Muscle layer of duodenum (tissue), 2 donors: ENCODE results near the gene PRSS27.
A peak's percentile ranks its signal among the peaks of the same experiment; 100 is the strongest.
"Not testable (repeated sequence)": the region's sequence is repeated elsewhere in the genome, so short reads cannot be mapped to it uniquely, and the experiment has no call there.

Experiments
- H3K27ac ChIP-seq: one replicate; pipeline ENCODE4 v1.7.0; 2013; ENCODE audit warnings: mild to moderate bottlenecking, low read length
- H3K27me3 ChIP-seq: one replicate; pipeline ENCODE4 v1.7.0; 2013; ENCODE audit warnings: low read depth, mild to moderate bottlenecking, control low read depth, low read length
- H3K36me3 ChIP-seq, 2 donors: one replicate each; pipeline ENCODE4 v1.7.0; 2013; ENCODE audit warnings: low read length in 2 of 2, control low read depth in 1 of 2, mild to moderate bottlenecking in 1 of 2; ENCODE audit not compliant: insufficient read depth in 2 of 2, control insufficient read depth in 1 of 2
- H3K4me1 ChIP-seq, 2 donors: one replicate each; pipeline ENCODE4 v1.7.0; 2013; ENCODE audit warnings: low read length in 2 of 2, mild to moderate bottlenecking in 2 of 2, control low read depth in 1 of 2, moderate library complexity in 1 of 2; ENCODE audit not compliant: insufficient read depth in 2 of 2, control insufficient read depth in 1 of 2
- H3K4me3 ChIP-seq, 2 donors: one replicate each; pipeline ENCODE4 v1.7.0; 2013; ENCODE audit warnings: low read length in 2 of 2, low read depth in 1 of 2, mild to moderate bottlenecking in 1 of 2
- H3K9me3 ChIP-seq, 2 donors: one replicate each; pipeline ENCODE4 v1.7.0; 2013; ENCODE audit warnings: low read length in 2 of 2, control low read depth in 1 of 2, mild to moderate bottlenecking in 1 of 2; ENCODE audit not compliant: control insufficient read depth in 1 of 2
- donor health status: healthy.

The PRSS27 gene

GRCh38 chr16:2721634-2722173 lies 1.7 kb upstream of the PRSS27 start:
- not testable (repeated sequence) for H3K4me1 ChIP-seq, H3K27ac ChIP-seq, H3K36me3 ChIP-seq, H3K9me3 ChIP-seq, H3K27me3 ChIP-seq
- H3K4me3 ChIP-seq: peak overlapping the region; percentile 30 to 67

GRCh38 chr16:2720719-2721633 lies 952 bp upstream of the PRSS27 start:
- Histone ChIP-seq H3K9me3 (no peaks in the 10 kb centered on the region), H3K27ac (no peak overlapping the region), H3K27me3 (peaks cover 4% of the 10 kb centered on the region), H3K4me1 (no peaks in the 10 kb centered on the region), H3K36me3 (no peaks in the 10 kb centered on the region), H3K4me3 (peak overlapping the region; percentile 30 to 67)

DNA sequence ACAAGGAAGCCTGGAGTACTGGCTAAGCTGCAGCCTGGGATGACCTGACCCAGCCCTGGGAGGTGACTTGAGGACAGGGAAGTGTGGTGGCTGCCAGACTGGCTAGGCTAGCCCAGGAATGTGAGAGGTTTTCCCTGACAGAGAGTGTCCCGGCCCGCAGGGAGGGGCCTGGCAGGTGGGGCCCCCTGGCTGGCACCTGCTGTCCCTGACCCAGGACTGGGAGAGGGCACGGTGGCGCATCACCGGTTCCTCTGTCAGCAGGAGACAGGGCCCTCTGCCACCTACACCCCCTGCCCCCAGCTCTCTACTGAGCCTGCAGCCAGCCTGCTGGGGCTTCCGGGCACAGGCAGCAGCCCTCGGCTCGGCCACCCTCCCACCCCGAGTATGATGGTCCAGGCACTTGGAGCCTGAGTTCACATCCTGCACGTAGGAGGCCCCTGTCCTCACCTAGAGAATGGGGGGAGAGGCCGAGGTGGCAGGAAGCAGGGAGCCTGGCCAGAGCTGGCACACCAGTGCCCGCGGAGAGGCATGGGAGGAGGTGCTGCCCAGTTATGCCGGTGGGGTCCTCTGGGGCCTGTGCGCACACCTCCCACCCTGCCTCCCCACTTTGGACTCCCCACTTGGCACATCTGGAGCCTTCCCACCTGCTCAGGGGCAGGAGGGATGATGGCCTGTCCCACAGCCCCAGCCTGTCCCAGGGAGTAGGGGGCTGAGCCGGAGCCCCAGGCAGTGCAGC lies 528 bp downstream of the PRSS27 start:
- Histone ChIP-seq H3K27me3 (peaks cover 2% of the 10 kb centered on the region), H3K9me3 (no peaks in the 10 kb centered on the region), H3K4me3 (no peak overlapping the region), H3K36me3 (no peaks in the 10 kb centered on the region), H3K4me1 (peaks cover 0 to 8% of the 10 kb centered on the region in 2 donors), H3K27ac (no peak overlapping the region)

GRCh38 chr16:2717383-2718263 lies 2.4 kb downstream of the PRSS27 start:
- Histone ChIP-seq H3K36me3 (no peaks in the 10 kb centered on the region), H3K4me3 (no peak overlapping the region), H3K9me3 (no peaks in the 10 kb centered on the region)

GRCh38 chr16:2716948-2717347 lies 3.1 kb downstream of the PRSS27 start:
- Histone ChIP-seq H3K27me3 (no peaks in the 10 kb centered on the region), H3K4me3 (no peak overlapping the region), H3K9me3 (no peaks in the 10 kb centered on the region), H3K36me3 (no peaks in the 10 kb centered on the region), H3K4me1 (peaks cover 0 to 8% of the 10 kb centered on the region in 2 donors), H3K27ac (no peak overlapping the region)

More at GRCh38 chr16:2717383-2718263, 2.4 kb downstream of the PRSS27 start:
- H3K27ac ChIP-seq: no peak overlapping the region
- H3K4me1 ChIP-seq: peaks cover 0 to 8% of the 10 kb centered on the region in 2 donors
- no peaks in the 10 kb centered on the region for H3K27me3 ChIP-seq

DNA sequence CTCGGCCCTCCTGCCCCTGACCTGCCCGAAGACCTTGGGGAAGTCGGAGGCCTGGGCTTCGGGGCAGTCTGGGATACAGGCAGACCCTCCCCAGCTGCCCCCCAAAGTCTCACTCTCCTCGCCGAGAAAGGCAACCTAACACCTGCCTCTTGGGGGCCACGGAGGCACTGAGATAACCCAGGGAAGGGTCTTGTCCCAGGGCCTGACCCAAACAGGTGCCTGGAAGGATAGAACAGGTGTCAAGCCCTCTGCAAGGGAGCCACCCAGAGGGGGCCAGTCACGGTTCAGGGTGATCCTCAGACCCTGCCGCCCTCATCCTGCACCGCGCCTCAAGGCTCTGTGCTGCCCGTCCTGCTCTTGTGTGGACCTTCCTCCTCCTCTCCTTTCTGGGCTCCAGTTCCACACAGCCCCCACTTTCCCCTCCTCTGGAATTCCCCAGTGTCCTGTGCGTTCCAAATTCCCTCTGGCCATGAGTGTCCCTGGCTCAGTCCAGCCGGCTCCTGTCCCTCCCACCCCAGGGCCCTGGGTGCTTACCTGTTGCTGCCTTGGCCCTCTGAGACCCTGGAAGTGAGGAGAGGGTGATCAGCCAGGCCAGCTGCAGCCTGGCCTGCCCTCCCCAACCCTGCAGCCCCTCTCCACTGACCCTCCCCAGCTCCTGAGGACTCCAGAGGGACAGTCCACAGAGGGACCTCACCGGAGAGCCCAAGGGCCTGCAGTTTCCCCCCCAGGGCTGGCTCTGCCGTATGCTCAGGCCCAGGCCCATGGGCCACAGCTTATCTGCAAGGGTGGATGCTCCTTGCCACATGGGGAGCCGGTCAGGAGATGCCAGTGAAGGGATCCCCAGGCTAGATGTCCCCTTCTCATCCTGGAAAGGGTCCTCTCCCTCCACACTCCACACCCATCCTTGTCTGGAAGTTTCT lies 3.8 kb downstream of the PRSS27 start:
- no peaks in the 10 kb centered on the region for H3K27me3 ChIP-seq
- H3K36me3 ChIP-seq: no peaks in the 10 kb centered on the region
- H3K4me3 ChIP-seq: no peak overlapping the region
- H3K4me1 ChIP-seq: peaks cover 0 to 8% of the 10 kb centered on the region in 2 donors
- no peaks in the 10 kb centered on the region for H3K9me3 ChIP-seq
- no peak overlapping the region for H3K27ac ChIP-seq

GRCh38 chr16:2715519-2715918 lies 4.5 kb downstream of the PRSS27 start:
- Histone ChIP-seq H3K4me3 (no peak overlapping the region), H3K27me3 (no peaks in the 10 kb centered on the region), H3K9me3 (no peaks in the 10 kb centered on the region), H3K27ac (no peak overlapping the region), H3K4me1 (peaks cover 0 to 8% of the 10 kb centered on the region in 2 donors), H3K36me3 (no peaks in the 10 kb centered on the region)

DNA sequence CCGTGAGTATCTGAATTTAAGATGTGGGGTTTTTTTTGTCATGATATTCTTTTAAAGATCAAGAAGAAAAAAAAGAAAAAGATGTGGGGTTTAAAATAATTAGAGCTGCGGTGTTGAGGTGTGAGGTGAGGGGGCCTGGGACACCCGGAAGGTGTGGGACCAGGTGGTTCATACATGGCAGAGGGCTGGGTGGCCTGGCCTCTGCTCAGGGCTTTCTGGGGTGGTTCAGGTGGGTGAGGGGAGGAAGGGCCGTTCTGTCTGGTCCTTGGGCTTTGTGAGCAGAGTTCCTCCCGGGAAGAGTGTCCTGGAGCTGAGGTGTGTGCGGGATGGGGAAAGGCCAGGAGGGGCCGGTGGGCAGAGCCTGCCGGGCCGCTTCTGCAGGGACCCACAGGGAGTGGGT lies 5.0 kb downstream of the PRSS27 start:
- Histone ChIP-seq H3K27ac (no peak overlapping the region), H3K4me3 (no peak overlapping the region), H3K4me1 (peaks cover 0 to 8% of the 10 kb centered on the region in 2 donors), H3K9me3 (no peaks in the 10 kb centered on the region), H3K36me3 (peaks cover 0 to 3% of the 10 kb centered on the region in 2 donors), H3K27me3 (no peaks in the 10 kb centered on the region)

DNA sequence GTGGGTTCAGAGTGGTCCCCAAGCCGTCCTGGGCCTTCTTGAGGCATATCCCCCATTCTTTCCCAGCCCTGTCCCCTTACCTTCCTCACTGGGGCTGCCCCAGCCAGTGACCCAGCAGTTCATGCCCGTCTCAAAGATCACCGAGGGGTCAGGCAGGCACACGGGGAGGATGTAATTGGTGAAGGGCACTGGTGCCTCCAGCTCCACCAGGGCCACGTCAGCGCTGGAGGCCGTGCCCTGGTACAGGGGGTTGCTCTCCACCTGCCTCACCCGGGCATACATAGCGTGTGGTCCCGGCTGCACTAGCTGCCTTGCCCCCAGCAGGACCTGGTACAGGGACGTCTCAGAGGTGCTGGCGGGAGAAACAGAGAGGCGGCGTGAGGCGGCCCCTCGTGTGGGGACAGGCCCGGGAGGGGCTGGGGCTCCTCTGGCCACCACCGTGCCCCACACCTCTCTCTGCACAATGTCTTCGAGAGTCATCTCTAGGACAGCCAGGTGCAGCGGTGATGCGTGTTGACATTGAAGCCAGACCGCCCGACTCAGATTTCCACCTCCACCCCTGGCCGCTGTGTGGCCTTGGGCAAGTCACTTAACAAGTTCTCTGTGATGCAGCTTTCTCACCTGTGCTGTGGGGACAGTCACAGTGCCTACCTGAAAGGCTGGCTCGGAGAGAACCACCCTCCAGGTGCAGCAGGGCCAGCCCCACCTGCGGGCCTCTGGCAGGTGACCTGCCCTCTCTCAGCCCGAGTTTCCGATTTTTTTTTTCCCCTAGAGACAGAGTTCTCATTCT lies 5.8 kb downstream of the PRSS27 start:
- Histone ChIP-seq H3K4me3 (no peak overlapping the region), H3K9me3 (no peaks in the 10 kb centered on the region), H3K4me1 (peaks cover 0 to 8% of the 10 kb centered on the region in 2 donors), H3K36me3 (peaks cover 0 to 10% of the 10 kb centered on the region in 2 donors), H3K27ac (no peak overlapping the region), H3K27me3 (no peaks in the 10 kb centered on the region)
